HEK293 (cell line): ENCODE measurements around the gene ATP8A1.

ENCODE experiments used
- CTCF ChIA-PET: fragments of 350-600 bp; formaldehyde crosslinking; extraction: SDS; loops from one replicate; lab custom pipeline; 2021; ENCODE audit warnings: antibody characterized with exemption; lab: Yijun Ruan, JAX
- POLR2A ChIA-PET: fragments of 300-600 bp; formaldehyde crosslinking; extraction: SDS; loops from one replicate; lab custom pipeline; 2020; ENCODE audit warnings: antibody characterized with exemption, inconsistent platforms; lab: Yijun Ruan, JAX
- H3K27ac ChIP-seq: fragments of 200-500 bp; sonication (Bioruptor generic); 2 replicates; pipeline ENCODE4 v1.5.1; 2014; ENCODE audit warnings: low read depth, low read length, control low read depth, inconsistent platforms; ENCODE audit errors: extremely low read depth
- H3K36me3 ChIP-seq, 2 experiments: fragments of 200-500 bp in 1 of 2; sonication (Bioruptor generic) in 1 of 2; 1 replicate in 1 of 2; 2 replicates in 1 of 2; pipeline ENCODE4 v1.5.1; 2014 to 2017; ENCODE audit warnings: inconsistent platforms in 2 of 2, low read length in 2 of 2; ENCODE audit not compliant: control insufficient read depth in 2 of 2, insufficient read depth in 1 of 2
- H3K4me1 ChIP-seq: fragments of 200-500 bp; sonication (Bioruptor generic); 2 replicates; pipeline ENCODE4 v1.5.1; 2014; ENCODE audit warnings: mild to moderate bottlenecking, low read length, inconsistent platforms; ENCODE audit not compliant: control insufficient read depth, insufficient read depth
- H3K4me3 ChIP-seq: 2 replicates; pipeline ENCODE4 v1.5.1; 2011; ENCODE audit warnings: low read depth, mild to moderate bottlenecking, control low read depth, low read length, moderate library complexity
- H3K9me3 ChIP-seq: fragments of 200-500 bp; sonication (Bioruptor generic); 2 replicates; pipeline ENCODE4 v1.5.1; 2014; ENCODE audit warnings: low read depth, low read length, inconsistent platforms; ENCODE audit not compliant: control insufficient read depth, insufficient read depth
- HOXD13 ChIP-seq: sonication (generic); formaldehyde crosslinking; IDR thresholded peaks from 2 replicates; pipeline ENCODE4 v1.8.0; 2022; ENCODE audit warnings: missing genetic modification reagents, borderline replicate concordance
- KLF1 ChIP-seq: fragments of 450-650 bp; formaldehyde crosslinking; IDR thresholded peaks from 2 replicates; pipeline ENCODE4 v1.5.1; 2016; ENCODE audit warnings: missing biosample characterization, missing genetic modification characterization
- KLF16 ChIP-seq: fragments of 450-650 bp; formaldehyde crosslinking; IDR thresholded peaks from 2 replicates; pipeline ENCODE4 v1.5.1; 2017; ENCODE audit warnings: missing biosample characterization, missing genetic modification characterization
- SP7 ChIP-seq: fragments of 450-650 bp; formaldehyde crosslinking; IDR thresholded peaks from 2 replicates; pipeline ENCODE4 v1.5.1; 2016; ENCODE audit warnings: missing biosample characterization, missing genetic modification characterization
- ZNF112 ChIP-seq: fragments of 450-650 bp; formaldehyde crosslinking; IDR thresholded peaks from 2 replicates; pipeline ENCODE4 v1.5.0; 2017; ENCODE audit warnings: missing biosample characterization, missing genetic modification characterization
- ZNF133 ChIP-seq: fragments of 450-650 bp; formaldehyde crosslinking; IDR thresholded peaks from 2 replicates; pipeline ENCODE4 v1.5.1; 2016; ENCODE audit warnings: missing biosample characterization, missing genetic modification characterization
- ZNF148 ChIP-seq: fragments of 450-650 bp; formaldehyde crosslinking; IDR thresholded peaks from 2 replicates; pipeline ENCODE4 v1.5.0; 2017; ENCODE audit warnings: missing biosample characterization, missing genetic modification characterization, borderline replicate concordance
- ZNF16 ChIP-seq: fragments of 450-650 bp; formaldehyde crosslinking; IDR thresholded peaks from 2 replicates; pipeline ENCODE4 v1.5.1; 2016; ENCODE audit warnings: low read depth, missing biosample characterization, missing genetic modification characterization
- ZNF19 ChIP-seq: fragments of 450-650 bp; formaldehyde crosslinking; IDR thresholded peaks from 2 replicates; pipeline ENCODE4; 2016; ENCODE audit warnings: missing biosample characterization, missing genetic modification characterization, low read depth
- ZNF202 ChIP-seq: fragments of 450-650 bp; formaldehyde crosslinking; IDR thresholded peaks from 2 replicates; pipeline ENCODE4 v1.5.1; 2016; ENCODE audit warnings: missing biosample characterization, missing genetic modification characterization, borderline replicate concordance
- ZNF223 ChIP-seq: fragments of 450-650 bp; formaldehyde crosslinking; IDR thresholded peaks from 2 replicates; pipeline ENCODE4 v1.5.1; 2016; ENCODE audit warnings: missing biosample characterization, missing genetic modification characterization
- ZNF239 ChIP-seq: fragments of 450-650 bp; formaldehyde crosslinking; IDR thresholded peaks from 2 replicates; pipeline ENCODE4 v1.5.1; 2016; ENCODE audit warnings: missing biosample characterization, missing genetic modification characterization
- ZNF248 ChIP-seq: fragments of 450-650 bp; formaldehyde crosslinking; IDR thresholded peaks from 2 replicates; pipeline ENCODE4 v1.5.1; 2017; ENCODE audit warnings: missing biosample characterization, missing genetic modification characterization
- ZNF391 ChIP-seq: fragments of 450-650 bp; formaldehyde crosslinking; IDR thresholded peaks from 2 replicates; pipeline ENCODE4 v1.5.1; 2016; ENCODE audit warnings: low read depth, missing biosample characterization, missing genetic modification characterization, borderline replicate concordance
- ZNF48 ChIP-seq: fragments of 450-650 bp; formaldehyde crosslinking; IDR thresholded peaks from 2 replicates; pipeline ENCODE4 v1.5.1; 2016; ENCODE audit warnings: missing biosample characterization, missing genetic modification characterization
- ZNF513 ChIP-seq: fragments of 450-650 bp; IDR thresholded peaks from 2 replicates; pipeline ENCODE4 v1.5.1; 2018; ENCODE audit warnings: missing biosample characterization, missing genetic modification characterization
- ZNF555 ChIP-seq: fragments of 450-650 bp; formaldehyde crosslinking; conservative IDR thresholded peaks from 2 replicates; pipeline ENCODE4 v1.5.1; 2017; ENCODE audit warnings: missing biosample characterization, mild to moderate bottlenecking, missing genetic modification characterization, inconsistent platforms
- ZNF658 ChIP-seq: fragments of 450-650 bp; formaldehyde crosslinking; IDR thresholded peaks from 2 replicates; pipeline ENCODE4; 2016; ENCODE audit warnings: missing biosample characterization, missing genetic modification characterization
- ZNF664 ChIP-seq: fragments of 450-650 bp; formaldehyde crosslinking; IDR thresholded peaks from 2 replicates; pipeline ENCODE4 v1.5.1; 2016; ENCODE audit warnings: missing biosample characterization, missing genetic modification characterization
- ZNF701 ChIP-seq: fragments of 450-650 bp; formaldehyde crosslinking; IDR thresholded peaks from 2 replicates; pipeline ENCODE4 v1.5.1; 2016; ENCODE audit warnings: missing biosample characterization, missing genetic modification characterization
- ZNF792 ChIP-seq: fragments of 450-650 bp; formaldehyde crosslinking; IDR thresholded peaks from 2 replicates; pipeline ENCODE4 v1.5.1; 2016; ENCODE audit warnings: missing biosample characterization, missing genetic modification characterization
- ZSCAN30 ChIP-seq: fragments of 450-650 bp; IDR thresholded peaks from 2 replicates; pipeline ENCODE4 v1.5.1; 2018; ENCODE audit warnings: missing biosample characterization, mild to moderate bottlenecking, missing genetic modification characterization, moderate library complexity

ATP8A1 gene

GRCh38 chr4:42636645-42636949 is 20.3 kb downstream of the ATP8A1 start (continued):
- no peak for TF ChIP-seq ZNF658 (tag by site-specific recombination)

GRCh38 chr4:42633605-42634388 is 23.1 kb downstream of the ATP8A1 start:
- H3K27ac ChIP-seq, result no peak overlapping the region
- POLR2A ChIA-PET, result no interaction called here
- no peak overlapping the region for H3K4me3 ChIP-seq
- H3K36me3 ChIP-seq, result no peaks in the 10 kb centered on the region
- TF ChIP-seq SP7 (tag by site-specific recombination), result no peak
- no peak for TF ChIP-seq HOXD13 (CRISPR knock-in tag)
- no peak for TF ChIP-seq ZNF223 (tag by site-specific recombination)
- no peak for TF ChIP-seq ZNF48 (tag by site-specific recombination)
- no peak for TF ChIP-seq KLF1
- TF ChIP-seq ZNF555 (tag by site-specific recombination), result no peak
- no peak for TF ChIP-seq ZNF391 (tag by site-specific recombination)
- TF ChIP-seq, all 188 proteins: peak for 0
- peaks cover 3% of the 10 kb centered on the region; the same call in 1 of the 2 replicates for H3K4me1 ChIP-seq
- H3K9me3 ChIP-seq, result no peaks in the 10 kb centered on the region
- CTCF ChIA-PET, result no interaction called here

- Histone ChIP-seq H3K36me3 (no peaks in the 10 kb centered on the region), H3K27ac (no peak overlapping the region), H3K9me3 (no peaks in the 10 kb centered on the region), H3K4me1 (no peaks in the 10 kb centered on the region)
- TF ChIP-seq ZNF112 (no peak), ZSCAN30 (tag by site-specific recombination) (no peak), ZNF239 (tag by site-specific recombination) (no peak), ZNF664 (tag by site-specific recombination) (no peak), ZNF16 (tag by site-specific recombination) (no peak), KLF1 (no peak), ZNF701 (tag by site-specific recombination) (no peak), ZNF202 (tag by site-specific recombination) (no peak), ZNF133 (tag by site-specific recombination) (no peak), ZNF19 (no peak), ZNF248 (tag by site-specific recombination) (no peak)
- TF ChIP-seq, all 188 proteins: peak for 0
- CTCF ChIA-PET, result interaction anchor here (0.6 kb wide), 2 partner anchors 14 to 16 kb away, joined by 3 read pairs; no protein-coding TSS in a partner anchor
- POLR2A ChIA-PET, result no interaction called here
- H3K4me3 ChIP-seq, result no peak overlapping the region
Measured at GRCh38 chr4:42632653-42633382, 24.1 kb downstream of the ATP8A1 start.

GRCh38 chr4:42630908-42631307 is 26.0 kb downstream of the ATP8A1 start:
- ChIA-PET CTCF (no interaction called here), POLR2A (no interaction called here)
- Histone ChIP-seq H3K4me3 (no peak overlapping the region), H3K9me3 (no peaks in the 10 kb centered on the region), H3K27ac (no peak overlapping the region), H3K36me3 (no peaks in the 10 kb centered on the region), H3K4me1 (no peaks in the 10 kb centered on the region)
- TF ChIP-seq ZNF513 (tag by site-specific recombination) (no peak), ZNF792 (tag by site-specific recombination) (no peak), ZNF19 (no peak), KLF16 (no peak), ZNF148 (tag by site-specific recombination) (no peak)
